HG02610 (cell line): ENCODE data around the gene ANKS1B.

ENCODE experiments used
- ATAC-seq: cut with Tn5 transposase; IDR thresholded peaks from one replicate; pipeline ENCODE4 v1.9.1; 2021; ENCODE audit warnings: mild to moderate bottlenecking, moderate library complexity; ENCODE audit not compliant: unreplicated experiment

Gene ANKS1B

GRCh38 chr12:99493197-99493596 is 491.5 kb downstream of the ANKS1B start:
- ATAC-seq = no peak

- no peak for ATAC-seq
Measured at GRCh38 chr12:99486277-99486676, 498.5 kb downstream of the ANKS1B start.

GRCh38 chr12:99479149-99479548 is 505.6 kb downstream of the ANKS1B start:
- no peak for ATAC-seq

GRCh38 chr12:99476956-99477355 is 507.8 kb downstream of the ANKS1B start:
- ATAC-seq = no peak

GRCh38 chr12:99455350-99456035 is 529.2 kb downstream of the ANKS1B start:
- peak; percentile 29 for ATAC-seq

- peak; percentile 52 for ATAC-seq
Measured at GRCh38 chr12:99454539-99455172, 530.1 kb downstream of the ANKS1B start.

- no peak for ATAC-seq
Measured at GRCh38 chr12:99453836-99454538, 530.7 kb downstream of the ANKS1B start.

GRCh38 chr12:99450036-99450630 is 534.6 kb downstream of the ANKS1B start:
- no peak for ATAC-seq

GRCh38 chr12:99444859-99445316 is 539.8 kb downstream of the ANKS1B start:
- ATAC-seq = peak; percentile 76

- ATAC-seq = no peak
Measured at GRCh38 chr12:99442758-99443157, 542.0 kb downstream of the ANKS1B start.

- no peak for ATAC-seq
Measured at GRCh38 chr12:99439399-99439798, 545.3 kb downstream of the ANKS1B start.

- ATAC-seq = peak; percentile 99
Measured at GRCh38 chr12:99436584-99436983, 548.2 kb downstream of the ANKS1B start.

GRCh38 chr12:99435095-99435791 is 549.5 kb downstream of the ANKS1B start:
- ATAC-seq = no peak

GRCh38 chr12:99433155-99433554 is 551.6 kb downstream of the ANKS1B start:
- ATAC-seq = no peak

GRCh38 chr12:99431203-99431602 is 553.5 kb downstream of the ANKS1B start:
- ATAC-seq = no peak

- ATAC-seq = no peak
Measured at GRCh38 chr12:99427104-99427503, 557.6 kb downstream of the ANKS1B start.

- ATAC-seq = no peak
Measured at GRCh38 chr12:99418379-99418778, 566.4 kb downstream of the ANKS1B start.

GRCh38 chr12:99413751-99414150 is 571.0 kb downstream of the ANKS1B start:
- ATAC-seq = no peak

- ATAC-seq = no peak
Measured at GRCh38 chr12:99393763-99394162, 591.0 kb downstream of the ANKS1B start.

- ATAC-seq = no peak
Measured at GRCh38 chr12:99392091-99392850, 592.5 kb downstream of the ANKS1B start.
